Activated CD8-positive, alpha-beta memory T cell treated with anti-CD3 and anti-CD28 coated beads, Interleukin-2, amount 50 U/mL, for 1 hour (primary cell): ENCODE data around the gene EMX1.
"Not testable (repeated sequence)": the region's sequence is repeated elsewhere in the genome, so short reads cannot be mapped to it uniquely, and the experiment has no call there.

ENCODE experiments used
- DNase-seq: peaks from one replicate; pipeline ENCODE4 v3.0.0-alpha.2; 2020; ENCODE audit errors: extremely low read depth

Gene EMX1

GRCh38 chr2:72900191-72900825 is 17.0 kb upstream of the EMX1 start:
- DNase-seq: no peak

DNA sequence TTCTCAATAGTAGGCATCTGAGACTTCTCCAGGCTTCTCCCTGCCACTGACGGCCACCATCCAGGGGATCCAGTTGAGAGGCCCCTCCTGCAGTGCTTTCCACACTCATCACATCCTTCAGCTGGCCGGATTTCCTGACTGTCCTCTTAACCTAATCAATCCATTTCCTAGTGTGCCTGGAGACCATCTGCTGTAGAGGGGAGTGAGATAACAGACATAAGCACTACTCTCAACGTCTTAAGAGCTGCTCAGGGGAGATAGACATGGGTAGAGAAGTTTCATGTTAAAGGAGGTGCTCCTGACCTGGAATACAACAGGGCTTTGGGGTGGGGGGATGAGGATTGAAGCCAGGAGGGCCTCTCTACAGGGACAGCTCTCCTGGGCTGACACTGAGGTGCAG is 15.9 kb upstream of the EMX1 start:
- DNase-seq: no peak

- not testable (repeated sequence) for DNase-seq
Observed at GRCh38 chr2:72907369-72907768, 9.9 kb upstream of the EMX1 start.

DNA sequence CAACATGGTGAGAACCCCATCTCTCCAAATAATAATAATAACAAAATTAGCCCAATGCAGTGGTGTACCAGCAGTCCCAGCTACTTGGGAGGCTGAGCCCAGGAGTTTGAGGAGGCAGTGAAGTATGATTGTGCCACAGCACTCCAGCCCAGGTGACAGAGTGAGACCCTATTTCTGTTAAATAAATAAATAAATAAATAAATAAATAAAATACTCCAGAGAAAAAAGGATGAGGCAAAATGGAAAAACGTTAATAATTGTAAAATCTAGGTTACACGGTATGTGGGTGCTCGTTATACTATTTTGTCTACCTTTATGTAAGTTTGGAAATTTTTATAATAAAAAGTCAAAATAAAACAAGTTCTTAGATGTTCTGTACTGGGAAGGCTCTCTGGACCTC is 8.6 kb upstream of the EMX1 start:
- no peak for DNase-seq

GRCh38 chr2:72911256-72911655 is 6.1 kb upstream of the EMX1 start:
- no peak for DNase-seq

- no peak for DNase-seq
Observed at GRCh38 chr2:72913486-72914205, 3.7 kb upstream of the EMX1 start.

- no peak for DNase-seq
Observed at GRCh38 chr2:72914206-72914559, 3.1 kb upstream of the EMX1 start.

- no peak for DNase-seq
Observed at GRCh38 chr2:72914589-72915319, 2.6 kb upstream of the EMX1 start.

DNA sequence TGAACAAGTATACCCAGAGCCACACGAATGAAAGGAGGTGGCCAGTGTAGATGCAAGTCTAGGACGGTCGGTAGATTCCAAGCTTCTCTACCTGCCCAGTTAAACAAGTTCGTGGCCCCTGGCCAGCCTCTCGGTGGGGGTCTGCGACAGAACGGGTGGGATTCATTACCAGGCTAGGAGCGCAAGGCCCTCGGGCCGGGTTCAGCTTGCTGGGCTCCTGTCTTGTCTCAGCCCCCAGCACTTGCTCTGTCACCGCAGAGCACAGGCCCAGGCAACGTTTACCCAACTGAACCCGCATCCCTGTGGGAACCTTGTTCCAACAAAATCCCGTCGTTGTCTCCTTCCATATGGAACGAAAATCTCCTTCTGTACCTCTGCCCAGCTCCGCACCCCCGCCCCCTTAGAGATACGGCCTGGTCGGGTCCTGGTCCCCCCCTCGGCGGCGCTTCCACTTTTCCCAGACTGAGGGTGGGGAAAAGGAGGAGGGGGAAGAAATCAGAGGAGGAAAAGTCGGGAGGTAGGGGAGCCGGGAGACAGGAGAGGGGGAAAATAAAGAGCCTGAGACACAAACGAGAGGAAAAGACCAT is 1.9 kb upstream of the EMX1 start:
- DNase-seq: no peak

GRCh38 chr2:72915907-72916742 is 1.2 kb upstream of the EMX1 start:
- DNase-seq: no peak

DNA sequence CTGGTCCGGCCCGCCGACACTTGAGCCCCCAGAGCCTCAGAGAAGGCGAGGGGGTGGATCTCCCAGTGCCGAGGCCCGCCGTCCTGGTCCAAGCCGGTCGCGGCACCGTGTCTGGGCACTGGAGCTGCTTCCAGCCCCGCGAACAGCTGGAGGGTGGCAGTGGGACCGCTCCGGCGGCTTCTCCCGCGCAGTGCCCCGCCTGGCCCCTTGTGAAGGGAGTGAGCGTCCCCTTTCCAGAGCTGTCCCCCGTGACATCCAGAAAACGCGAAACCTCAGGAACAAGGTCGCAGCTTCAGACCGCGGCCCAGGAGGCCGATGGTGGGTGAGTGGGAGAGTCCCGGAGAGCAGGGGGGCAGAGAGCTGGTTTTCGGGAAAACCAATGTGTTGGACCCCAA is 579 bp upstream of the EMX1 start:
- DNase-seq: no peak

DNA sequence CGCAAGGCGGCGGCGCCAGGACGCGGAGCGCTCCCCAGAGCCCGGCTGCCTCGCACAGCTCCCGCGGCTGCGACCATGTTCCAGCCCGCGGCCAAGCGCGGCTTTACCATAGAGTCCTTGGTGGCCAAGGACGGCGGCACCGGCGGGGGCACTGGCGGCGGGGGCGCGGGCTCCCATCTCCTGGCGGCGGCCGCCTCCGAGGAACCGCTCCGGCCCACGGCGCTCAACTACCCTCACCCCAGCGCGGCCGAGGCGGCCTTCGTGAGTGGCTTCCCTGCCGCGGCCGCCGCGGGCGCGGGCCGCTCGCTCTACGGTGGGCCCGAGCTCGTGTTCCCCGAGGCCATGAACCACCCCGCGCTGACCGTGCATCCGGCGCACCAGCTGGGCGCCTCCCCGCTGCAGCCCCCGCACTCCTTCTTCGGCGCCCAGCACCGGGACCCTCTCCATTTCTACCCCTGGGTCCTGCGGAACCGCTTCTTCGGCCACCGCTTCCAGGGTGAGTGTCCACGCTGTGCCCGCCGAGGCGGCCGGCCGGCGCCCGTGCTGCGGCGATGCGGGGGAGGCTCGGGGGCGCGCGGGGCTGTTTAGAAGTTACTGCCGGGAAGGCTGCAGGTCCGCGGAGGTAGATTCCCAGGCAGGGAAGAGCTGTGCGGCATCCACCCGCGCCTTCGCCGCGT is 696 bp downstream of the EMX1 start:
- DNase-seq: no peak

GRCh38 chr2:72919414-72920317 is 2.3 kb downstream of the EMX1 start:
- no peak for DNase-seq

DNA sequence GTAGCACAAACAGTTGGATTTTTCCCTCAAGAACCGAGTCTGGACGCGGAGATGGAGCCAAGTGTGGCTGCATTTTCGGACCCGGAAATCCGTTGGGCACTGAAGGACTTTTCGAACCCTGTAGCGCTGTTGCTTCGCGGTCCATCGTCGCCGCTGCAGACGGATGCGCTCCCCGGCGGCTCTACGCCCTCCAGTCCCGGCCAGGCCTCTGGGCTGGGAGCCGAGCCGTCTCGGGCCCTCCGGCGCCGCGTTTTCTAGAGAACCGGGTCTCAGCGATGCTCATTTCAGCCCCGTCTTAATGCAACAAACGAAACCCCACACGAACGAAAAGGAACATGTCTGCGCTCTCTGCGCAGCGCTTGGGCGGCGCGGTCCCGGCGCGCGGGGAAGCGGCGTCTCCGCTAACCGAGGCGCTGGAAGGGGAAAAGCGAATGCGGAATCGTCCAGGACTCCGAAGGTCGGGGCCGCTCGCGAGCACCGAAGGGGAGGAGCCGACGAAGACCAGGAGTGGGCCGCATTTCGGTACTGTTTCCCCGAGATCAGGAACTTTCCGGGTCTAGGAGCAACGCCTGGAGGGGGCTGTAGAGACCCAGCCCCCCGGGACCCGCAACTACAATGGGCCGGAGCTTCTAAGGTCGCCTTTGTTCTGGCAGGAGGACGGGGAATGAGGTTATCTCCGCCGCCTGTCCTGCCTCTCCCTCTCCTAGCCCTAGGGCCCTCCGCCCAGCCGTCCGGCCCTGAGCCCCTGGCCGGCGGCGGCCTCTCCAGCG is 3.2 kb downstream of the EMX1 start:
- DNase-seq: no peak

GRCh38 chr2:72921088-72921851 is 4.0 kb downstream of the EMX1 start:
- DNase-seq: no peak

DNA sequence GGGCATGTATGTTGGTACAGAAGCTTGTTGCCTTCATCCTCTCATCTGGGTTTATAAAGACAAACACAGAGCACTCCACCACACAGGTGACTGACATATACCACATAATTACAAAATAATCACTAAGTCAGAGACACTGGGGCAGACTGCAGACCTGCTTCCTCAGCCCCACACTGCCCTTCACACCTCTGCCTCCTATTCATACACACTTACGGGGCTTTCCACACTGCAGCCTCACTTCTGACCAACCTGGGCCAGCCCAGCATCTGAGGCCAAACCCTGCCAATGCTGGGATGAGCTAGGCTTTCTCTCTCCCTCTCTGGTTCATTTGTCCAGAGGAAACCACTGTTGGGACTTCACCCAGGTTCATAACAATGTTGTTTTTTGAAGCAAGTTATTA is 4.5 kb downstream of the EMX1 start:
- no peak for DNase-seq

GRCh38 chr2:72923833-72924352 is 6.6 kb downstream of the EMX1 start:
- DNase-seq: no peak
